GM23338 (cell line): ENCODE results near the gene CIRBP. TPM values are rescaled to one million over a fixed set of nuclear protein-coding genes. Genes with fewer than 3 reads are reported as not detected.

Experiments used
- ATAC-seq: fragments of 200-7000 bp; cut with Tn5 transposase; 3 replicates; pipeline ENCODE4 v1.9.1; 2020
- DNase-seq: peaks from one replicate; pipeline ENCODE4 v3.0.0-alpha.2; 2015; ENCODE audit warnings: low spot score
- H2AFZ ChIP-seq: fragments of 200-600 bp; sonication (generic); 2 replicates; pipeline ENCODE4 v1.8.0; 2016; ENCODE audit warnings: antibody characterized with exemption, mild to moderate bottlenecking, moderate library complexity
- H3F3A ChIP-seq: fragments of 200-600 bp; sonication (generic); replicated peaks from 2 replicates; pipeline ENCODE4 v1.8.0; 2017; ENCODE audit warnings: antibody characterized with exemption, mixed run types, low read depth
- H3K27ac ChIP-seq: fragments of 200-600 bp; sonication (generic); 2 replicates; pipeline ENCODE4 v1.6.1; 2016; ENCODE audit warnings: low read depth
- H3K27me3 ChIP-seq: fragments of 200-600 bp; sonication (generic); 2 replicates; pipeline ENCODE4 v1.8.0; 2016; ENCODE audit warnings: mild to moderate bottlenecking, mixed run types, moderate library complexity; ENCODE audit not compliant: insufficient read depth
- H3K36me3 ChIP-seq: fragments of 200-600 bp; sonication (generic); 2 replicates; pipeline ENCODE4 v1.8.0; 2016; ENCODE audit warnings: mild to moderate bottlenecking; ENCODE audit not compliant: insufficient read depth
- H3K4me1 ChIP-seq: fragments of 200-600 bp; sonication (generic); 2 replicates; pipeline ENCODE4 v1.8.0; 2016; ENCODE audit warnings: mild to moderate bottlenecking, moderate library complexity; ENCODE audit not compliant: insufficient read depth
- H3K4me2 ChIP-seq: fragments of 200-600 bp; sonication (generic); 2 replicates; pipeline ENCODE4 v1.7.1; 2017; ENCODE audit warnings: mixed run types
- H3K4me3 ChIP-seq: fragments of 200-600 bp; sonication (generic); 2 replicates; pipeline ENCODE4 v1.6.1; 2016; ENCODE audit warnings: mixed run types
- H3K79me2 ChIP-seq: fragments of 200-600 bp; sonication (generic); replicated peaks from 2 replicates; pipeline ENCODE4 v1.8.0; 2017; ENCODE audit warnings: mild to moderate bottlenecking; ENCODE audit not compliant: insufficient read depth
- H3K9me2 ChIP-seq: fragments of 200-600 bp; sonication (generic); 2 replicates; pipeline ENCODE4 v1.8.0; 2017; ENCODE audit not compliant: insufficient read depth
- H4K20me1 ChIP-seq: fragments of 200-600 bp; sonication (generic); replicated peaks from 2 replicates; pipeline ENCODE4 v1.8.0; 2017; ENCODE audit warnings: mild to moderate bottlenecking; ENCODE audit not compliant: insufficient read depth
- H3K27ac Mint-ChIP-seq: 2 replicates; pipeline ENCODE4 v1.8.0; 2020; ENCODE audit warnings: inconsistent platforms, mild to moderate bottlenecking, moderate library complexity, mixed read lengths
- H3K27me3 Mint-ChIP-seq: 3 replicates; pipeline ENCODE4 v1.8.0; 2022; ENCODE audit warnings: low read depth, mild to moderate bottlenecking, moderate library complexity, mixed read lengths, inconsistent platforms; ENCODE audit not compliant: insufficient read depth, poor library complexity
- H3K36me3 Mint-ChIP-seq: 3 replicates; pipeline ENCODE4 v1.8.0; 2021; ENCODE audit warnings: low read depth, mild to moderate bottlenecking, inconsistent platforms, moderate library complexity, mixed read lengths
- H3K4me1 Mint-ChIP-seq: 3 replicates; pipeline ENCODE4 v1.8.0; 2020; ENCODE audit warnings: mild to moderate bottlenecking, inconsistent platforms, mixed read lengths
- H3K4me3 Mint-ChIP-seq: 3 replicates; pipeline ENCODE4 v1.8.0; 2021; ENCODE audit warnings: moderate library complexity, mild to moderate bottlenecking, inconsistent platforms, mixed read lengths
- H3K9me3 Mint-ChIP-seq: 3 replicates; pipeline ENCODE4 v1.8.0; 2020; ENCODE audit warnings: moderate library complexity, mild to moderate bottlenecking, inconsistent platforms, mixed read lengths
- ETS1 ChIP-seq: IDR thresholded peaks from 2 replicates; pipeline ENCODE4 v1.6.1; 2016; ENCODE audit warnings: antibody characterized with exemption
- EZH2 ChIP-seq: fragments of 200-600 bp; sonication (generic); IDR thresholded peaks from one replicate; pipeline ENCODE4 v1.8.0; 2017; ENCODE audit warnings: antibody characterized with exemption, mild to moderate bottlenecking, low read depth; ENCODE audit not compliant: unreplicated experiment
- ZNF462 ChIP-seq: fragments of 250-450 bp; sonication (Bioruptor Pico); IDR thresholded peaks from 2 replicates; pipeline ENCODE4 v1.5.0; 2020; ENCODE audit warnings: mild to moderate bottlenecking, moderate library complexity
- polyA plus RNA-seq: library from polyadenylated mRNA; unstranded; fragments of >200 nt; fragmentation: Nextera tagmentation; extraction: Ambion mirVana; gene quantifications from 2 replicates; pipeline ENCODE4 v1.2.1, GENCODE V29; 2016
- total RNA-seq: library from RNA; depleted of rRNA; stranded (reverse); fragments of >200 nt; shearing (Covaris generic); gene quantifications from 2 replicates; pipeline ENCODE4 v1.2.3, GENCODE V29; 2014

Gene CIRBP
- total and polyA plus RNA-seq, 2 experiments from 2014 or later = 153 to 202 TPM

- Histone ChIP-seq H4K20me1 (peaks cover 24% of the 10 kb centered on the region), H3F3A (peaks cover 73% of the 10 kb centered on the region), H3K4me3 (no peak overlapping the region), H3K27ac (peak overlapping the region; percentile 94), H3K4me1 (peaks cover 45% of the 10 kb centered on the region), H3K36me3 (peaks cover 19% of the 10 kb centered on the region), H3K9me2 (no peaks in the 10 kb centered on the region), H3K79me2 (peaks cover 29% of the 10 kb centered on the region), H2AFZ (no peak overlapping the region), H3K4me2 (peak overlapping the region; percentile 35; the same call in 1 of the 2 replicates), H3K27me3 (no peaks in the 10 kb centered on the region)
- Mint-ChIP-seq H3K4me3 (peak overlapping the region; percentile 39; the same call in 1 of the 3 replicates), H3K36me3 (peaks cover 52% of the 10 kb centered on the region), H3K4me1 (peaks cover 54% of the 10 kb centered on the region), H3K27ac (peak overlapping the region; percentile 49; the same call in 1 of the 2 replicates), H3K27me3 (peaks cover 34% of the 10 kb centered on the region), H3K9me3 (no peaks in the 10 kb centered on the region; the same call in 1 of the 3 replicates)
- ATAC-seq = no peak
- DNase-seq = no peak
- no peak for TF ChIP-seq ZNF462
These were observed 11.5 kb upstream of the CIRBP start for GRCh38 chr19:1257475-1258162.

- H3K4me3 Mint-ChIP-seq = peak overlapping the region; percentile 39; the same call in 1 of the 3 replicates
- peaks cover 26% of the 10 kb centered on the region for H3K79me2 ChIP-seq
- DNase-seq = no peak
- TF ChIP-seq EZH2 (no peak), ETS1 (no peak), ZNF462 (no peak)
These were observed 11.0 kb upstream of the CIRBP start for GRCh38 chr19:1258163-1258492.

More at GRCh38 chr19:1258163-1258492, 11.0 kb upstream of the CIRBP start:
- Histone ChIP-seq H3K9me2 (no peaks in the 10 kb centered on the region), H3K27ac (peak overlapping the region; percentile 94), H3K27me3 (no peaks in the 10 kb centered on the region), H3K4me2 (peak overlapping the region; percentile 35; the same call in 1 of the 2 replicates), H4K20me1 (peaks cover 24% of the 10 kb centered on the region), H3K4me3 (no peak overlapping the region), H3K36me3 (peaks cover 19% of the 10 kb centered on the region), H3K4me1 (peaks cover 50% of the 10 kb centered on the region), H2AFZ (no peak overlapping the region), H3F3A (peaks cover 73% of the 10 kb centered on the region)
- peaks cover 35% of the 10 kb centered on the region for H3K27me3 Mint-ChIP-seq
- H3K4me1 Mint-ChIP-seq = peaks cover 58% of the 10 kb centered on the region
- no peak for ATAC-seq
- no peak overlapping the region for H3K27ac Mint-ChIP-seq
- H3K36me3 Mint-ChIP-seq = peaks cover 52% of the 10 kb centered on the region
- H3K9me3 Mint-ChIP-seq = no peaks in the 10 kb centered on the region; the same call in 1 of the 3 replicates
